ENCODE measurements around the gene SULT4A1.

- TF ChIP-seq CTCF (IDR thresholded peaks at IDR 0.05; ENCODE audit: borderline replicate concordance, extremely low read depth, low read length, poor library complexity, severe bottlenecking): no peak
- no peak for TF ChIP-seq EZH2 (IDR thresholded peaks at IDR 0.05; ENCODE audit: borderline replicate concordance, low read depth, low read length, severe bottlenecking)
Observed at GRCh38 chr22:43911351-43911750, 49.0 kb upstream of the SULT4A1 start.

All from DND-41 (cell line).